Endothelial cell of umbilical vein (primary cell): ENCODE data around the gene GPATCH4. TPM values are rescaled to one million over a fixed set of nuclear protein-coding genes. Genes with fewer than 3 reads are reported as not detected.

Experiments
- BruUV-seq: library from RNA; stranded (reverse); fragments of 400-500 nt; replicated peaks from 2 replicates; lab custom pipeline; 2021; lab: Mats Ljungman, UMichigan
- CTCF ChIA-PET: fragments of 300-600, 350-600 bp; sonication (Branson Sonifier 250); formaldehyde crosslinking; loops from one replicate; lab custom pipeline; 2021; ENCODE audit warnings: antibody characterized with exemption, inconsistent platforms; lab: Charles Lee
- POLR2A ChIA-PET: fragments of 300-600, 350-600 bp; sonication (Branson Sonifier 250); formaldehyde crosslinking; loops from one replicate; lab custom pipeline; 2021; ENCODE audit warnings: antibody characterized with exemption, inconsistent platforms; lab: Charles Lee
- DNase-seq: peaks from one replicate; pipeline ENCODE4 v3.0.0-alpha.2; 2011; ENCODE audit warnings: low read depth, low spot score
- FAIRE-seq: peaks from 2 replicates; lab custom pipeline; 2011; peaks lifted over from hg19 to GRCh38; lab: Jason Lieb, UNC
- H2AFZ ChIP-seq: 2 replicates; pipeline ENCODE4 v1.6.0; 2012; ENCODE audit warnings: low read depth, low read length, control low read depth, inconsistent platforms
- H3K27ac ChIP-seq: 2 replicates; pipeline ENCODE4 v1.5.1; 2011; ENCODE audit warnings: low read depth, mild to moderate bottlenecking, control low read depth, low read length, moderate library complexity; ENCODE audit not compliant: insufficient read depth
- H3K27me3 ChIP-seq, 2 experiments: 2 replicates each; pipeline versions ENCODE4 v1.6.0 to v1.6.1; 2011; ENCODE audit warnings: low read length in 2 of 2, mixed read lengths in 1 of 2; ENCODE audit not compliant: control insufficient read depth in 2 of 2, insufficient read depth in 2 of 2
- H3K36me3 ChIP-seq, 2 experiments: 2 replicates in 1 of 2; 3 replicates in 1 of 2; pipeline ENCODE4 v1.5.1; 2011; ENCODE audit warnings: low read length in 2 of 2, mild to moderate bottlenecking in 1 of 2, moderate library complexity in 1 of 2; ENCODE audit not compliant: control insufficient read depth in 2 of 2, insufficient read depth in 2 of 2; ENCODE audit errors: extremely low read depth in 1 of 2
- H3K4me1 ChIP-seq: 3 replicates; pipeline ENCODE4 v1.5.1; 2011; ENCODE audit warnings: mild to moderate bottlenecking, low read length; ENCODE audit not compliant: control insufficient read depth, insufficient read depth; ENCODE audit errors: extremely low read depth
- H3K4me2 ChIP-seq: 2 replicates; pipeline ENCODE4 v1.6.1; 2011; ENCODE audit warnings: low read length, control low read depth, mixed read lengths; ENCODE audit not compliant: insufficient read depth
- H3K4me3 ChIP-seq, 3 experiments: fragments of 200-600 bp in 1 of 3; sonication (generic), shearing (Covaris generic) in 1 of 3; replicated peaks in 1 of 3; 2 replicates each; pipeline ENCODE4 v1.5.1; 2011 to 2016; ENCODE audit warnings: control low read depth in 3 of 3, low read length in 3 of 3, mild to moderate bottlenecking in 2 of 3, inconsistent platforms in 1 of 3, low read depth in 1 of 3, moderate library complexity in 1 of 3; ENCODE audit not compliant: insufficient read depth in 1 of 3
- H3K79me2 ChIP-seq: 2 replicates; pipeline ENCODE4 v1.6.0; 2012; ENCODE audit warnings: low read length, inconsistent platforms; ENCODE audit not compliant: control insufficient read depth, insufficient read depth
- H3K9ac ChIP-seq: replicated peaks from 2 replicates; pipeline ENCODE3; 2011; ENCODE audit warnings: low read length, control low read depth; ENCODE audit not compliant: insufficient read depth; ENCODE audit errors: extremely low read depth
- H3K9me1 ChIP-seq: replicated peaks from 3 replicates; pipeline ENCODE4 v1.6.0; 2011; ENCODE audit warnings: mild to moderate bottlenecking, low read length; ENCODE audit not compliant: control insufficient read depth, insufficient read depth; ENCODE audit errors: extremely low read depth
- H3K9me3 ChIP-seq: replicated peaks from 2 replicates; pipeline ENCODE4 v1.5.1; 2012; ENCODE audit warnings: low read length, inconsistent platforms; ENCODE audit not compliant: control insufficient read depth, insufficient read depth
- H4K20me1 ChIP-seq: replicated peaks from 2 replicates; pipeline ENCODE3; 2011; ENCODE audit warnings: mild to moderate bottlenecking, low read length; ENCODE audit not compliant: control insufficient read depth, insufficient read depth; ENCODE audit errors: extremely low read depth
- EZH2 ChIP-seq: IDR thresholded peaks from 2 replicates; pipeline ENCODE4 v1.6.1; 2012; ENCODE audit warnings: borderline replicate concordance, low read depth, mild to moderate bottlenecking, moderate library complexity, low read length, inconsistent platforms; ENCODE audit not compliant: severe bottlenecking
- FOS ChIP-seq: IDR thresholded peaks from 2 replicates; pipeline ENCODE4 v1.6.1; 2011; ENCODE audit warnings: mild to moderate bottlenecking, low read length, moderate library complexity, borderline replicate concordance; ENCODE audit not compliant: insufficient read depth
- GATA2 ChIP-seq: IDR thresholded peaks from 2 replicates; pipeline ENCODE4 v1.7.0; 2011; ENCODE audit warnings: low read depth, mild to moderate bottlenecking, moderate library complexity, mixed read lengths, low read length; ENCODE audit not compliant: insufficient read length, insufficient read depth
- JUN ChIP-seq: IDR thresholded peaks from 2 replicates; pipeline ENCODE4 v1.6.1; 2011; ENCODE audit warnings: borderline replicate concordance, low read depth; ENCODE audit not compliant: insufficient read length, insufficient read depth
- MYC ChIP-seq: IDR thresholded peaks from one replicate; pipeline ENCODE4 v1.6.1; 2011; ENCODE audit warnings: mild to moderate bottlenecking, low read depth, low read length
- POLR2A ChIP-seq: IDR thresholded peaks from 2 replicates; pipeline ENCODE4 v1.6.1; 2012; ENCODE audit warnings: low read depth, mild to moderate bottlenecking, control low read depth, low read length
- POLR2AphosphoS5 ChIP-seq: IDR thresholded peaks from 2 replicates; pipeline ENCODE4 v1.6.1; 2012; ENCODE audit warnings: low read depth, mild to moderate bottlenecking, control low read depth, low read length, moderate library complexity; ENCODE audit not compliant: insufficient read depth
- dilution Hi-C: fragments of 300-500 bp; cut with MboI; formaldehyde crosslinking; loops from one replicate; pipeline ENCODE4 v1.15.0; 2019; ENCODE audit warnings: low sequenced_read_pairs; ENCODE audit not compliant: extremely low pct_ligation_motif_present
- intact Hi-C: fragments of 100-400 bp; cut with micrococcal nuclease; formaldehyde crosslinking; loops from one replicate; pipeline ENCODE4 v1.10.0; 2022
- polyA plus RNA-seq, 4 experiments: library from polyadenylated mRNA; depleted of rRNA in 3 of 4; stranded (reverse) in 3 of 4; unstranded in 1 of 4; fragments of >200 nt; gene quantifications; 2 replicates each; pipeline versions ENCODE4 v1.2.1 to v1.2.3, GENCODE V29; 2011 to 2012; ENCODE audit warnings: missing spikeins in 1 of 4
- total RNA-seq: library from RNA; stranded (reverse); gene quantifications from 2 replicates; pipeline ENCODE4 v1.2.3, GENCODE V29; 2021
- TF ChIP-seq, protein P1 (sequence below): IDR thresholded peaks from 2 replicates; pipeline ENCODE4 v1.6.1; 2011; ENCODE audit not compliant: insufficient read depth, insufficient read length
- TF ChIP-seq, protein P2 (sequence below), 2 donors: IDR thresholded peaks; 1 replicate in 1 of 2; 2 replicates in 1 of 2; pipeline ENCODE4 v1.5.1; 2011; ENCODE audit warnings: low read length in 2 of 2, mild to moderate bottlenecking in 2 of 2, moderate library complexity in 2 of 2, control low read depth in 1 of 2, inconsistent platforms in 1 of 2, low read depth in 1 of 2; ENCODE audit not compliant: insufficient read depth in 1 of 2; ENCODE audit errors: extremely low read depth in 1 of 2

Gene GPATCH4
- total and polyA plus RNA-seq, 2 donors (not counting 3 experiments of a cell fraction or from before 2014, with no cell fraction given): 22.4 to 29.2 TPM

- H3K9ac ChIP-seq: no peak overlapping the region
- BruUV-seq: no TSS peak
- FAIRE-seq (no peak), DNase-seq (no peak)
- H3K27ac ChIP-seq: no peak overlapping the region
- TF ChIP-seq POLR2A (no peak), MYC (no peak), GATA2 (no peak), JUN (no peak), FOS (no peak), EZH2 (no peak), POLR2AphosphoS5 (no peak)
- TF ChIP-seq, protein P1, sequence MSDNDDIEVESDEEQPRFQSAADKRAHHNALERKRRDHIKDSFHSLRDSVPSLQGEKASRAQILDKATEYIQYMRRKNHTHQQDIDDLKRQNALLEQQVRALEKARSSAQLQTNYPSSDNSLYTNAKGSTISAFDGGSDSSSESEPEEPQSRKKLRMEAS: no peak
- TF ChIP-seq, protein P2, sequence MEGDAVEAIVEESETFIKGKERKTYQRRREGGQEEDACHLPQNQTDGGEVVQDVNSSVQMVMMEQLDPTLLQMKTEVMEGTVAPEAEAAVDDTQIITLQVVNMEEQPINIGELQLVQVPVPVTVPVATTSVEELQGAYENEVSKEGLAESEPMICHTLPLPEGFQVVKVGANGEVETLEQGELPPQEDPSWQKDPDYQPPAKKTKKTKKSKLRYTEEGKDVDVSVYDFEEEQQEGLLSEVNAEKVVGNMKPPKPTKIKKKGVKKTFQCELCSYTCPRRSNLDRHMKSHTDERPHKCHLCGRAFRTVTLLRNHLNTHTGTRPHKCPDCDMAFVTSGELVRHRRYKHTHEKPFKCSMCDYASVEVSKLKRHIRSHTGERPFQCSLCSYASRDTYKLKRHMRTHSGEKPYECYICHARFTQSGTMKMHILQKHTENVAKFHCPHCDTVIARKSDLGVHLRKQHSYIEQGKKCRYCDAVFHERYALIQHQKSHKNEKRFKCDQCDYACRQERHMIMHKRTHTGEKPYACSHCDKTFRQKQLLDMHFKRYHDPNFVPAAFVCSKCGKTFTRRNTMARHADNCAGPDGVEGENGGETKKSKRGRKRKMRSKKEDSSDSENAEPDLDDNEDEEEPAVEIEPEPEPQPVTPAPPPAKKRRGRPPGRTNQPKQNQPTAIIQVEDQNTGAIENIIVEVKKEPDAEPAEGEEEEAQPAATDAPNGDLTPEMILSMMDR (IDR thresholded peaks at IDR 0.05; ENCODE audit: extremely low read depth in 1 of 2, insufficient read depth in 1 of 2, low read depth in 1 of 2, low read length in 2 of 2): no peak
- intact Hi-C loops (no loop called here), dilution Hi-C loops (no loop called here)
- ChIA-PET POLR2A (no interaction called here), CTCF (interaction anchor here (0.8 kb wide), 1 partner anchor 67 kb away, joined by 4 read pairs; no protein-coding TSS in a partner anchor)
- H2AFZ ChIP-seq: no peak overlapping the region
- H4K20me1 ChIP-seq: no peaks in the 10 kb centered on the region
- H3K4me1 ChIP-seq: no peaks in the 10 kb centered on the region
- no peaks in the 10 kb centered on the region for H3K79me2 ChIP-seq
- no peaks in the 10 kb centered on the region for H3K27me3 ChIP-seq
- no peaks in the 10 kb centered on the region for H3K9me3 ChIP-seq
- peaks cover 8 to 21% of the 10 kb centered on the region in 2 experiments for H3K36me3 ChIP-seq
- H3K4me3 ChIP-seq: no peak overlapping the region
- H3K4me2 ChIP-seq: no peak overlapping the region
- no peaks in the 10 kb centered on the region for H3K9me1 ChIP-seq
Measured at GRCh38 chr1:156547434-156547833, 53.8 kb downstream of the GPATCH4 start.
